ENCODE measurements around the gene MMP23B. TPM values are rescaled to one million over a fixed set of nuclear protein-coding genes. Genes with fewer than 3 reads are reported as not detected.
"Not testable (repeated sequence)": the region's sequence is repeated elsewhere in the genome, so short reads cannot be mapped to it uniquely, and the experiment has no call there.

Gene MMP23B
- total RNA-seq, 4 donors from 2014 or later: 2.1 to 3.9 (median 3.2) TPM

- TF ChIP-seq CTCF (IDR thresholded peaks at IDR 0.05): no peak
- no peak for TF ChIP-seq POLR2A (IDR thresholded peaks at IDR 0.05)
- intact Hi-C loops (cut with DNase I; ENCODE audit: low total_unique reads): no loop called here
- 91 to 93% methylated on average over 41 to 43 of the region's 43 CpGs for WGBS, 2 donors
- no peak overlapping the region for H3K4me3 ChIP-seq (ENCODE audit: low read depth, poor library complexity, severe bottlenecking)
- no peak for DNase-seq (ENCODE audit: low spot score in 2 of 2)
Measured at GRCh38 chr1:1669468-1670440, 37.8 kb downstream of the MMP23B start.

- H3K4me3 ChIP-seq (ENCODE audit: low read depth, poor library complexity, severe bottlenecking): no peak overlapping the region
- intact Hi-C loops (cut with DNase I; ENCODE audit: low total_unique reads): no loop called here
- no peak for DNase-seq (ENCODE audit: low spot score in 2 of 2)
- WGBS, 2 donors: 85 to 94% methylated on average over 24 of the region's 24 CpGs
- TF ChIP-seq CTCF (IDR thresholded peaks at IDR 0.05) (no peak), POLR2A (IDR thresholded peaks at IDR 0.05) (no peak)
Measured at GRCh38 chr1:1670866-1671265, 38.9 kb downstream of the MMP23B start.

GRCh38 chr1:1671365-1672119, 39.6 kb downstream of the MMP23B start:
- 89 to 95% methylated on average over 27 of the region's 27 CpGs for WGBS, 2 donors
- no peak for DNase-seq (ENCODE audit: low spot score in 2 of 2)
- no peak overlapping the region for H3K4me3 ChIP-seq (ENCODE audit: low read depth, poor library complexity, severe bottlenecking)
- intact Hi-C loops (cut with DNase I; ENCODE audit: low total_unique reads): no loop called here
- TF ChIP-seq POLR2A (IDR thresholded peaks at IDR 0.05) (no peak), CTCF (IDR thresholded peaks at IDR 0.05) (no peak)

GRCh38 chr1:1672181-1672965, 40.4 kb downstream of the MMP23B start:
- no peak overlapping the region for H3K4me3 ChIP-seq (ENCODE audit: low read depth, poor library complexity, severe bottlenecking)
- WGBS, 2 donors: 93 to 95% methylated on average over 25 of the region's 25 CpGs
- intact Hi-C loops (cut with DNase I; ENCODE audit: low total_unique reads): no loop called here
- TF ChIP-seq POLR2A (IDR thresholded peaks at IDR 0.05): no peak
- no peak for TF ChIP-seq CTCF (IDR thresholded peaks at IDR 0.05)
- no peak for DNase-seq (ENCODE audit: low spot score in 2 of 2)

GRCh38 chr1:1674806-1675205, 42.8 kb downstream of the MMP23B start:
- DNase-seq (ENCODE audit: low spot score in 2 of 2); H3K4me3 ChIP-seq (ENCODE audit: low read depth, poor library complexity, severe bottlenecking); intact Hi-C loops (cut with DNase I; ENCODE audit: low total_unique reads): not testable (repeated sequence)
- WGBS, 2 donors: 82 to 92% methylated on average over 19 to 21 of the region's 21 CpGs

- DNase-seq (ENCODE audit: low spot score in 2 of 2); intact Hi-C loops (cut with DNase I; ENCODE audit: low total_unique reads); H3K4me3 ChIP-seq (ENCODE audit: low read depth, poor library complexity, severe bottlenecking): not testable (repeated sequence)
- 76 to 93% methylated on average over 9 to 11 of the region's 18 CpGs for WGBS, 2 donors
Measured at GRCh38 chr1:1675218-1675617, 43.2 kb downstream of the MMP23B start.

- 87% methylated on average over 4 of the region's 21 CpGs; no CpG with 5 or more reads in 1 of the 2 donors for WGBS, 2 donors
- H3K4me3 ChIP-seq (ENCODE audit: low read depth, poor library complexity, severe bottlenecking); intact Hi-C loops (cut with DNase I; ENCODE audit: low total_unique reads); DNase-seq (ENCODE audit: low spot score in 2 of 2): not testable (repeated sequence)
Measured at GRCh38 chr1:1676087-1676486, 44.1 kb downstream of the MMP23B start.

All from lower leg skin (tissue), 4 donors.